Adipocyte (in vitro differentiated cells): ENCODE results near the gene SETSIP.
"Not testable (repeated sequence)": the region's sequence is repeated elsewhere in the genome, so short reads cannot be mapped to it uniquely, and the experiment has no call there.

Source experiments
- DNase-seq: peaks from one replicate; pipeline ENCODE4 v3.0.0-alpha.2; 2015; ENCODE audit warnings: low read depth
- H3K27me3 ChIP-seq: replicated peaks from 2 replicates; pipeline ENCODE4 v1.7.0; 2013; ENCODE audit warnings: mild to moderate bottlenecking, low read length, moderate library complexity; ENCODE audit not compliant: control insufficient read depth, insufficient read depth
- H3K36me3 ChIP-seq: 2 replicates; pipeline ENCODE4 v1.7.0; 2013; ENCODE audit warnings: low read length, mild to moderate bottlenecking, moderate library complexity; ENCODE audit not compliant: control insufficient read depth, insufficient read depth, severe bottlenecking
- H3K4me1 ChIP-seq: 2 replicates; pipeline ENCODE4 v1.7.0; 2013; ENCODE audit warnings: mild to moderate bottlenecking, low read length, moderate library complexity; ENCODE audit not compliant: control insufficient read depth, insufficient read depth
- H3K4me3 ChIP-seq: 2 replicates; pipeline ENCODE4 v1.7.0; 2013; ENCODE audit warnings: mild to moderate bottlenecking, low read length, moderate library complexity
- H3K9ac ChIP-seq: 2 replicates; pipeline ENCODE4 v1.7.0; 2013; ENCODE audit warnings: mild to moderate bottlenecking, low read length, moderate library complexity
- H3K9me3 ChIP-seq: 2 replicates; pipeline ENCODE4 v1.7.0; 2013; ENCODE audit warnings: mild to moderate bottlenecking, low read length, moderate library complexity; ENCODE audit not compliant: control insufficient read depth

SETSIP gene

DNA sequence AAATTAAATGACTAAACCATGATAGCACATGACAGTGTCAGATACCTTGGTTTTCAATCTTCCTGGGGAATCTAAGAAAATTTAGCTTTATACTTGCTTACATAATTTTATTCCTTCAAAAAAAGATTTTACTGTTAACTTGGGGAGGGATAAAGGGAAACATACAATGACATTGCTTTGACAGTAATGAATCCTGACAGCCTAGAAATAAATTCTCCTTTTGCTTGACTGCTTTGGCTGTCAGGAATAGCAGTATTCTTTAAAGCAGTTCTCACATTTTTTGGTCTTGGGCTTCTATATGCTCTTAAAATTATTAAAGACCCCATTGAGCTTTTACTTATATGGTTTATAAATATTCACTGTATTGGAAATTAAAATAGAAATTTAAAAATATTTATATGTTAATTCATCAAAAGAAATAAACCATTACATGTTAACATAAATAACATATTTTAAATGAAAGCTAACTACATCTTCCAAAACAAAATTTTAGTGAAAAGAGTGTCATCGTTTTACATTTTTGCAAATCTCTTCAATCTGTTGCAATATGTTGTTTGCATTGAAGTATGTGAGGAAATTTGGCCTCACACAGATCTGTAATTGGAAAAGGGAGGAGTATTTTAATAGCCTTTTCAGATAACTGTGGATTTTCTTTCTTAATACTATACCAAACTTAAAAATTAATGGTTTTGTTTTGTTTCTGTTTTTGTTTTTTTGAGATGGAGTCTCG, 29.3 kb downstream of the SETSIP start:
- no peak overlapping the region for H3K9ac ChIP-seq
- no peaks in the 10 kb centered on the region for H3K4me1 ChIP-seq
- H3K9me3 ChIP-seq: no peaks in the 10 kb centered on the region
- no peaks in the 10 kb centered on the region for H3K27me3 ChIP-seq
- no peaks in the 10 kb centered on the region for H3K36me3 ChIP-seq
- no peak overlapping the region for H3K4me3 ChIP-seq
- no peak for DNase-seq

DNA sequence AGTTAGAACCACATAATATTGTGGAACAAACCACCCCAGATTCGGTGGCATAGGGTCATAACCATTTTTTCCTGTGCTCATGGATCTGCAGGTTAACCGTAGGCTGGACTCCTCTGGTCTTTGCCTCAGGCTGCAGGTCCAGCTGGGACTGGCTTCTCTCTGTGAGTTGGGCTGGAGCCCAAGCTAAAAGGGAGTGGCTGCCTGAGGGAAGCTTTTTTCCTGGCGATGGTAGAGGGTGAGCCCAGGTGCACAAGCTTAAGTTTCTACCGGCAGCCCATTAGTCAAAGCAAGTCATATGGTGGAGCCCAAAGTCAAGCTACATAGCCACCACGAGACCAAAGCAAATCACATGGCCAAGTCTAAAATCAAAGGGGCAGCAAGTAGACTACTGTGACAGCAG, 31.6 kb downstream of the SETSIP start:
- no peak for DNase-seq
- Histone ChIP-seq H3K36me3 (no peaks in the 10 kb centered on the region), H3K9ac (no peak overlapping the region), H3K4me1 (peaks cover 5% of the 10 kb centered on the region), H3K4me3 (no peak overlapping the region), H3K27me3 (no peaks in the 10 kb centered on the region), H3K9me3 (no peaks in the 10 kb centered on the region)

DNA sequence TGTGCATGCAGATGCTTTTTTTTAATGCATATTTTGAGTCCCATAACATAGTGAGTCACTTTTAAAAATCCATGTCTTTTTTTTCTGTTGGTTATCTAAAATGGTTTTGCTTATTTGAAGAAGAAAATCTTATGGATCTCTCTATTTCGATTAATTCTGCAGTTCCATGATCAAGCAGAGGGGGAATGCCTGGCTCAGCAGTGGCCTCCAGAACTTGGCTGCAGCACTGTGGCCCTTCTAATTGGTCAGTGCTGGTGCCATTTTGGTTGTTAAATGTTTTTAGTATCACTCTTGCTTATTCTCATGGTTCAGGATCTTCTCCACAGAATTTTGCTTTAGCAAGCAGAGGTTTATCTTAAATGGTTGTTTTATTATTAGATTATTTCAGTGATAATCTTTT, 34.2 kb downstream of the SETSIP start:
- H3K4me1 ChIP-seq: peaks cover 7% of the 10 kb centered on the region

DNA sequence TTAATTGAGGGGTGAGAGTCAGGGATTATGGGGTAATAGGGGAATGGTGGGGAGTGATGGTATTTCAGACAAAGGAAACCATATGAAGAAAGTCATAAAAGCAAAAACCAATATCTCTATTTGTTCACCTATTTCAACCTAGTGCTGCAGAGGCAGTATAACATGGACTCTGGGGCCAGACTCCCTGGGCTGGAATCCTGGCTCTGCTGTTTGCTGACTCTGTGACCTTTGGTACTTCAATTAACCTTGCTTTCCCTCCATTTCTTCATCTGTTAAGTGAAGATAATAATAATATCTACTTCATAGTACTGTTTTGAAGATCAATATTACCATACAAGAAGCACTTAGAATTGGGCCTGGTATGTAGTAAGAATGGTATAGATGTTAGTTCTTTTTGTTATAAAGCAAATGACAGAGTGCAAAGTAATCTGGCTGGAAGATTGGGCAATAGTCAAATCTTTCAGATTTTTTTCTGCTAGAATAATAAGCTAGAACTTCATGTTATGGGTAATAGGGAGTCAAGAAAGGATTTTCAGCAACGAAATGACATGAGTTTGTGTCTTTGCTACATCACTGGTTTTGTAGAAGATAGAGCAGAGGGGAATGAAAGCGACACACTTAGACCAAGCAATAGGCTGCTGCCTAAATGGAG, 36.4 kb downstream of the SETSIP start:
- no peaks in the 10 kb centered on the region for H3K27me3 ChIP-seq
- H3K36me3 ChIP-seq: no peaks in the 10 kb centered on the region
- no peak overlapping the region for H3K9ac ChIP-seq
- no peak overlapping the region for H3K4me3 ChIP-seq
- no peaks in the 10 kb centered on the region for H3K9me3 ChIP-seq
- peak; percentile 41 for DNase-seq
- H3K4me1 ChIP-seq: peaks cover 7% of the 10 kb centered on the region

More for the DNA sequence above, 34.2 kb downstream of the SETSIP start:
- Histone ChIP-seq H3K36me3 (no peaks in the 10 kb centered on the region), H3K9ac (no peak overlapping the region), H3K4me3 (no peak overlapping the region), H3K27me3 (no peaks in the 10 kb centered on the region), H3K9me3 (no peaks in the 10 kb centered on the region)
- DNase-seq: no peak

DNA sequence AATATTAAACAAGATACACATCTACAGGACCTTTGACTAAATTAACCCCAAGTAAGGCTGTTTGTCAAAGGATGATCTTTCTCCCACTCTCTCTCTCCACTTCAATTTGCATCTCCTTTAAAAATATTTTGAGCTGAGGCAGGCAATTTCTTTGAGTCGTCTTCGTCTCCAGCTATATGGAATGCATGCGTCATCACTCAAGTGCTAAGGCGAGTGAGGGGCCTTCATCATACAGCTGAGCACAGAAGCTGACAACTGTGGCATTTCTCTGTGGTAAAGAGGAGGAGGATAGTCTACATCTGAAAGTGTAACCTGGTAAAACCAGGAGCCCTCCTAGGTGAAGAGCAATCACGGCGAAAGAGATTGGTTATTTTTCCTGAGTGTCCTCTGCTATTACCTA, 37.8 kb downstream of the SETSIP start:
- H3K4me1 ChIP-seq: peaks cover 7% of the 10 kb centered on the region
- H3K27me3 ChIP-seq: no peaks in the 10 kb centered on the region
- H3K36me3 ChIP-seq: no peaks in the 10 kb centered on the region
- no peaks in the 10 kb centered on the region for H3K9me3 ChIP-seq
- no peak overlapping the region for H3K4me3 ChIP-seq
- DNase-seq: no peak
- H3K9ac ChIP-seq: no peak overlapping the region

DNA sequence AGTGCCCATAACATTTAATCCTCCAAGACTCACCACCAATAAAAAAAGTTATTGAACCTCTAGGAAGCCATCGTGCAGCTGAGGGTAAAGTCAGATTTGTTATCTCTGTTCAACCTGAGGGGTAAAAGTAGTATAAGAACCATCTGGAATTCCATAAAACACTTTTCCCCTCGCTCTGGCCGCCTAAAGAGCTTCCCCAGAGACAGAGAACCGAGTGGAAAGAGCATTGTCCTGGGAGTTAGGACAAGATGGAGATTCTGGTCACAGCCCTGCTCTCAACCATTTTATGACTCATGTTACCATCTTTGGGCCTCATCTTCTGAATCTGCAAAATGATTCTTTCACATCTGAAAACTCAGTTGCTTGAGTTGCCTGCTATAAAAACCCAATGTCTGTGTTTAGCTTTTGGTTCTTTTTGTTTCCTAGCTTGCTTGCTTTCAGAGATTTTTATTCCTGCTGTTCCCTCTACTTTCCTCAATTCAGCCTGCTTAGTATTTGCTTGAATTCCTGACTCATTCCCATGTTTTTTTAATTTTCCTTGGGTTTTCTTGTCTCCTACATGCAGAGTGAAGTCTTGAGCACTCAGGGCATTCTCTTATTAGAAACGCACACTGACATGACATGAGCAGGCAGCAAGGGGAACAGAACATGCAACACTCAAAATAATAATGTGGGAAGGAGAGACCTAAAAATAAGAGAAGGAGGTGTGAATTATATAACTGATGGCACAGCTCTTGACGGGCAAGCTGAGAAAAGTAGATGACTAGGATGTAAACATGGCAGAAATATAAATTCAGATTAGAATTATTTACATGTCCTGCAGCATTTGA, 43.7 kb downstream of the SETSIP start:
- Histone ChIP-seq H3K9ac (no peak overlapping the region), H3K9me3 (no peaks in the 10 kb centered on the region), H3K4me3 (no peak overlapping the region), H3K27me3 (peaks cover 9% of the 10 kb centered on the region), H3K4me1 (peaks cover 4% of the 10 kb centered on the region), H3K36me3 (no peaks in the 10 kb centered on the region)
- peak; percentile 18 for DNase-seq

DNA sequence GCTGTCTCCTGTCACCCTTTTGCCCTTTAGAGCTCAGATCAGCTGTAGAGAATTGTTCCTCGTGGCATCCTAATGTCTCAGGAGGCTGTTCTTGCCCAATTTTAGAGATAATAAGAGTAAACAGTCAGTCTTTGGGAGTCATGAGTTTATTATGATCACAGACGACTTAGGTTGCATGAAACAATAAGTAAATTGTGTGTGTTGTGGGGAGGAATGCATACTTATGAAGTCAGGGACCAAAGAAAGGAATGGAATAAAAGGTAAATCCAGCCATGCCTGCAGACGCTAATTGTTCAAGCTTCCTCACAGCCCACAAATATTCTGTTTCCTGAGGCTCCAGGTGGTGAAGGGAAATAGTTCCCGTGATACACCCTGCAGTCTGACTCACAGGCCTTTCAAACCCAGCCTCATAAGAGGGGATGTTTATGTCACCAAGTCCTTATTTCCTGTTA, 44.5 kb downstream of the SETSIP start:
- H3K9me3 ChIP-seq: no peaks in the 10 kb centered on the region
- H3K4me1 ChIP-seq: peaks cover 4% of the 10 kb centered on the region
- no peak overlapping the region for H3K9ac ChIP-seq
- H3K36me3 ChIP-seq: no peaks in the 10 kb centered on the region
- no peak overlapping the region for H3K4me3 ChIP-seq
- H3K27me3 ChIP-seq: peaks cover 9% of the 10 kb centered on the region
- DNase-seq: peak; percentile 24

DNA sequence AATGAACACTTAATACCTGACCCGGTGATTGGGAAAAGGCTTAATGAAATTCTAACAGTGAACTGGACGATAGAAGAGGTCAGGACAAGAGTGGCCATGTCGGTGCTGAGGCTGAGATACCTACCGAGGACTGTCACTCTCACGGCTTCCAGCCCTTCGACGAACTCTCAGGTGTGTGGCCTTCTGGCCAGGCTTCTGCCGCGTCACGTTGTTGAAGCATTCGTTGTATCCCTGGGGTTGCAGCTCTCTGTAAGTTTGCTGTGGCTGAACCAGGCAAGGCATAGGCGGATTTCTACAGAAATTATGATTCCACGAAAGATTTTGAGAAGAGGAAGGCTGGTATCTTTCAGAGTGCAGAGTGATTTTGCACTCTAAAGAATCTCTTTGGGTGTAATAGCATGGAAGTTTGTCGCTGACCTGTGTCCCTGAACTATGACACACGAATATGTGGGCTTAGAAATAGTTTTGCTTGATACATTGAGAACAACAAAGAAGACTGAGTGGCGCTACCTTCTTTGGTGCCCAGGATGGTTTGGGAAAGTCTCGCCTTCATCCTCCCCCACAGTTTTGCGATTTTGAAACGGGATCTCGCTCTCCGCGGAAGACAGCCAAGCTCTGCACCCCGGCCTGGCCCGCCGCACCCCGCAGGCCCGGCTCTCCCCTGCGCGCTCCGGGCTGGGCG, 45.8 kb downstream of the SETSIP start:
- H3K4me3 ChIP-seq: peak overlapping the region; percentile 79
- peaks cover under 1% of the 10 kb centered on the region for H3K9me3 ChIP-seq
- no peak for DNase-seq

DNA sequence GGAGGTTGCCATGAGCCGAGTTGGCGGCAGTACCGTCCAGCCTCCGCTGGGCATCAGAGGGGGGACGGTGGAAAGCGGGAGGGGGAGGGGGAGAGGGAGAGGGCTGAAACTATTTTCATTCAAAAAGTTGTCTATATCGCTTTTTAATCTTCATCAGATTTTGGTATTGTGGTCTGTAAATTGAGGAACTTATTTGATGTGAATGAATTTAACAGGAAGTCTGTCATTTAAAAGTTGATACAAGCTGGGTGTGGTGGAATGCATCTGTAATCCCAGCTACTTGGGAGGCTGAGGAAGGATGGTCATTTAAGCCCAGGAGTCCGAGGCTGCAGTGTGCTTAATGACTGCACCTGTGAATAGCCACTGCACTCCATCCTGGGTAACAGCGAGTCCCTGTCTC, 48.4 kb downstream of the SETSIP start:
- Histone ChIP-seq H3K27me3 (peaks cover 9% of the 10 kb centered on the region), H3K4me3 (no peak overlapping the region), H3K9me3 (peaks cover 22% of the 10 kb centered on the region), H3K4me1 (peaks cover 4% of the 10 kb centered on the region), H3K9ac (no peak overlapping the region), H3K36me3 (no peaks in the 10 kb centered on the region)
- DNase-seq: no peak

More for the DNA sequence above, 45.8 kb downstream of the SETSIP start:
- Histone ChIP-seq H3K36me3 (no peaks in the 10 kb centered on the region), H3K27me3 (peaks cover 9% of the 10 kb centered on the region), H3K9ac (no peak overlapping the region), H3K4me1 (peaks cover 4% of the 10 kb centered on the region)

DNA sequence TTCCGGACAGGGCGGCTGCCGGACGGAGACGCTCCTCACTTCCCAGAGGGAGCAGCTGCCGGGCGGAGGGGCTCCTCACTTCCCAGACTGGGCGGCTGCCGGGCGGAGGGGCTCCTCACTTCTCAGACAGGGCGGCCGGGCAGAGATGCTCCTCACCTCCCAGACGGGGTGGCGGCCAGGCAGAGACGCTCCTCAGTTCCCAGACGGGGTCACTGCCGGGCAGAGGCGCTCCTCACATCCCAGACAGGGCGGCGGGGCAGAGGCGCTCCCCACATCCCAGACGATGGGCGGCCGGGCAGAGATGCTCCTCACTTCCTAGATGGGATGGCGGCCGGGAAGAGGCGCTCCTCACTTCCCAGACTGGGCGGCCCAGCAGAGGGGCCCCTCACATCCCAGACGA, 49.2 kb downstream of the SETSIP start:
- H3K36me3 ChIP-seq, H3K4me1 ChIP-seq, H3K9ac ChIP-seq, DNase-seq, H3K4me3 ChIP-seq, H3K27me3 ChIP-seq: not testable (repeated sequence)
- H3K9me3 ChIP-seq: peaks cover 26% of the 10 kb centered on the region
